GM19043 (cell line): ENCODE data around the gene SELENOF.
"Not testable (repeated sequence)": the region's sequence is repeated elsewhere in the genome, so short reads cannot be mapped to it uniquely, and the experiment has no call there.

Experiments
- ATAC-seq: cut with Tn5 transposase; IDR thresholded peaks from one replicate; pipeline ENCODE4 v1.9.1; 2021; ENCODE audit warnings: low read depth; ENCODE audit not compliant: unreplicated experiment

Gene SELENOF

DNA sequence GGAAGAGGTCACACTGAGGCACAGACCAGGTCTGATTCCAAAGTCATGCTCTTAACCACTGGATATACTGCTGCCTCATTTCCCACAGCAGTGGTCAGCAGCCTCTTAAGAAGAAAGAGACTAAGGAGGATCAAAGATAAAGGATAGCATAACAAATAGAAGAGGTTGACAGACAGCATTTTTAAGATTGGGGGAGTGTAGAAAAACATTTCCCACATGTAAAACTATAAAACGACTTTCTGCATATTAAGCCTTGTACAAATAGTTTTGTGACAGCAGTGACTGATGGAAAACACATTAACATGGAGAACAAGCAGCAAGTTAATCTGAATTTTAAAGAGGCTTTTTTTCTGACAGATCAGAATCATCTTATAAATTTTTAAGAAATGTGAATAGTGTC is 92.0 kb downstream of the SELENOF start:
- no peak for ATAC-seq

DNA sequence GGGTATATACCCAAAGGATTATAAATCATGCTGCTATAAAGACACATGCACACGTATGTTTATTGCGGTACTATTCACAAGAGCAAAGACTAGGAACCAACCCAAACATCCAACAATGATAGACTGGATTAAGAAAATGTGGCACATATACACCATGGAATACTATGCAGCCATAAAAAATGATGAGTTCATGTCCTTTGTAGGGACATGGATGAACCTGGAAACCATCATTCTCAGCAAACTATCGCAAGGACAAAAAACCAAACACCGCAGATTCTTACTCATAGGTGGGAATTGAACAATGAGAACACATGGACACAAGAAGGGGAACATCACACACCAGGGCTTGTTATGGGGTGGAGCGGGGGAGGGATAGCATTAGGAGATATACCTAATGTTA is 94.0 kb downstream of the SELENOF start:
- not testable (repeated sequence) for ATAC-seq

DNA sequence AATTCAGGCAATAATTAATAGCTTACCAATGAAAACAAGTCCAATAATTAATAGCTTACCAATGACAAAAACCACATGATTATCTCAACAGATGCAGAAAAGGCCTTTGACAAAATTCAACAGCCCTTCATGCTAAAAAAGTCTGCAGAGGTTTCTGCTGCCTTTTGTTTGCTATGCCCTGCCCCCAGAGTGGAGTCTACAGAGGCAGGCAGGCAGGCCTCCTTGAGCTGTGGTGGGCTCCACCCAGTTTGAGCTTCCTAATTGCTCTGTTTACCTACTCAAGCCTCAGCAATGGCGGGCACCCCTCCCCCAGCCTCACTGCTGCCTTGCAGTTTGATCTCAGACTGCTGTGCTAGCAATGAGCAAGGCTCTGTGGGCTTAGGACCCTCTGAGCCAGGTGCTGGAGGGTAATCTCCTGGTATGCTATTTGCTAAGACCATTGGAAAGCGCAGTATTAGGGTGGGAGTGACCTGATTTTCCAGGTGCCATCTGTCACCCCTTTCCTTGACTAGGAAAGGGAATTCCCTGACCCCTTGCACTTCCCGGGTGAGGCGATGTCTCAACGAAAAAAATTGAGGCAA is 96.6 kb downstream of the SELENOF start:
- not testable (repeated sequence) for ATAC-seq

DNA sequence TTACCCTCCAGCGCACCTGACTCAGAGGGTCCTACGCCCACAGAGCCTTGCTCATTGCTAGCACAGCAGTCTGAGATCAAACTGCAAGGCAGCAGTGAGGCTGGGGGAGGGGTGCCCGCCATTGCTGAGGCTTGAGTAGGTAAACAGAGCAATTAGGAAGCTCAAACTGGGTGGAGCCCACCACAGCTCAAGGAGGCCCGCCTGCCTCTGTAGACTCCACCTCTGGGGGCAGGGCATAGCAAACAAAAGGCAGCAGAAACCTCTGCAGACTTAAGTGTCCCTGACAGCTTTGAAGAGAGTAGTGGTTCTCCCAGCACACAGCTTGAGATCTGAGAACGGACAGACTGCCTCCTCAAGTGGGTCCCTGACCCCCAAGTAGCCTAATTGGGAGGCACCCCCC is 99.8 kb downstream of the SELENOF start:
- not testable (repeated sequence) for ATAC-seq
